Endothelial cell of umbilical vein (primary cell): ENCODE results near the gene BRI3. TPM values are rescaled to one million over a fixed set of nuclear protein-coding genes. Genes with fewer than 3 reads are reported as not detected.

Experiments used
- BruUV-seq: library from RNA; stranded (reverse); fragments of 400-500 nt; replicated peaks from 2 replicates; lab custom pipeline; 2021; lab: Mats Ljungman, UMichigan
- CTCF ChIA-PET: fragments of 300-600, 350-600 bp; sonication (Branson Sonifier 250); formaldehyde crosslinking; loops from one replicate; lab custom pipeline; 2021; ENCODE audit warnings: antibody characterized with exemption, inconsistent platforms; lab: Charles Lee
- POLR2A ChIA-PET: fragments of 300-600, 350-600 bp; sonication (Branson Sonifier 250); formaldehyde crosslinking; loops from one replicate; lab custom pipeline; 2021; ENCODE audit warnings: antibody characterized with exemption, inconsistent platforms; lab: Charles Lee
- DNase-seq: peaks from one replicate; pipeline ENCODE4 v3.0.0-alpha.2; 2011; ENCODE audit warnings: low read depth, low spot score
- FAIRE-seq: peaks from 2 replicates; lab custom pipeline; 2011; peaks lifted over from hg19 to GRCh38; lab: Jason Lieb, UNC
- H2AFZ ChIP-seq: 2 replicates; pipeline ENCODE4 v1.6.0; 2012; ENCODE audit warnings: low read depth, low read length, control low read depth, inconsistent platforms
- H3K27ac ChIP-seq: 2 replicates; pipeline ENCODE4 v1.5.1; 2011; ENCODE audit warnings: low read depth, mild to moderate bottlenecking, control low read depth, low read length, moderate library complexity; ENCODE audit not compliant: insufficient read depth
- H3K27me3 ChIP-seq, 2 experiments: 2 replicates each; pipeline versions ENCODE4 v1.6.0 to v1.6.1; 2011; ENCODE audit warnings: low read length in 2 of 2, mixed read lengths in 1 of 2; ENCODE audit not compliant: control insufficient read depth in 2 of 2, insufficient read depth in 2 of 2
- H3K36me3 ChIP-seq, 2 experiments: 2 replicates in 1 of 2; 3 replicates in 1 of 2; pipeline ENCODE4 v1.5.1; 2011; ENCODE audit warnings: low read length in 2 of 2, mild to moderate bottlenecking in 1 of 2, moderate library complexity in 1 of 2; ENCODE audit not compliant: control insufficient read depth in 2 of 2, insufficient read depth in 2 of 2; ENCODE audit errors: extremely low read depth in 1 of 2
- H3K4me1 ChIP-seq: 3 replicates; pipeline ENCODE4 v1.5.1; 2011; ENCODE audit warnings: mild to moderate bottlenecking, low read length; ENCODE audit not compliant: control insufficient read depth, insufficient read depth; ENCODE audit errors: extremely low read depth
- H3K4me2 ChIP-seq: 2 replicates; pipeline ENCODE4 v1.6.1; 2011; ENCODE audit warnings: low read length, control low read depth, mixed read lengths; ENCODE audit not compliant: insufficient read depth
- H3K4me3 ChIP-seq, 3 experiments: fragments of 200-600 bp in 1 of 3; sonication (generic), shearing (Covaris generic) in 1 of 3; replicated peaks in 1 of 3; 2 replicates each; pipeline ENCODE4 v1.5.1; 2011 to 2016; ENCODE audit warnings: control low read depth in 3 of 3, low read length in 3 of 3, mild to moderate bottlenecking in 2 of 3, inconsistent platforms in 1 of 3, low read depth in 1 of 3, moderate library complexity in 1 of 3; ENCODE audit not compliant: insufficient read depth in 1 of 3
- H3K79me2 ChIP-seq: 2 replicates; pipeline ENCODE4 v1.6.0; 2012; ENCODE audit warnings: low read length, inconsistent platforms; ENCODE audit not compliant: control insufficient read depth, insufficient read depth
- H3K9ac ChIP-seq: replicated peaks from 2 replicates; pipeline ENCODE3; 2011; ENCODE audit warnings: low read length, control low read depth; ENCODE audit not compliant: insufficient read depth; ENCODE audit errors: extremely low read depth
- H3K9me1 ChIP-seq: replicated peaks from 3 replicates; pipeline ENCODE4 v1.6.0; 2011; ENCODE audit warnings: mild to moderate bottlenecking, low read length; ENCODE audit not compliant: control insufficient read depth, insufficient read depth; ENCODE audit errors: extremely low read depth
- H3K9me3 ChIP-seq: replicated peaks from 2 replicates; pipeline ENCODE4 v1.5.1; 2012; ENCODE audit warnings: low read length, inconsistent platforms; ENCODE audit not compliant: control insufficient read depth, insufficient read depth
- H4K20me1 ChIP-seq: replicated peaks from 2 replicates; pipeline ENCODE3; 2011; ENCODE audit warnings: mild to moderate bottlenecking, low read length; ENCODE audit not compliant: control insufficient read depth, insufficient read depth; ENCODE audit errors: extremely low read depth
- EZH2 ChIP-seq: IDR thresholded peaks from 2 replicates; pipeline ENCODE4 v1.6.1; 2012; ENCODE audit warnings: borderline replicate concordance, low read depth, mild to moderate bottlenecking, moderate library complexity, low read length, inconsistent platforms; ENCODE audit not compliant: severe bottlenecking
- FOS ChIP-seq: IDR thresholded peaks from 2 replicates; pipeline ENCODE4 v1.6.1; 2011; ENCODE audit warnings: mild to moderate bottlenecking, low read length, moderate library complexity, borderline replicate concordance; ENCODE audit not compliant: insufficient read depth
- GATA2 ChIP-seq: IDR thresholded peaks from 2 replicates; pipeline ENCODE4 v1.7.0; 2011; ENCODE audit warnings: low read depth, mild to moderate bottlenecking, moderate library complexity, mixed read lengths, low read length; ENCODE audit not compliant: insufficient read length, insufficient read depth
- JUN ChIP-seq: IDR thresholded peaks from 2 replicates; pipeline ENCODE4 v1.6.1; 2011; ENCODE audit warnings: borderline replicate concordance, low read depth; ENCODE audit not compliant: insufficient read length, insufficient read depth
- MYC ChIP-seq: IDR thresholded peaks from one replicate; pipeline ENCODE4 v1.6.1; 2011; ENCODE audit warnings: mild to moderate bottlenecking, low read depth, low read length
- POLR2A ChIP-seq: IDR thresholded peaks from 2 replicates; pipeline ENCODE4 v1.6.1; 2012; ENCODE audit warnings: low read depth, mild to moderate bottlenecking, control low read depth, low read length
- POLR2AphosphoS5 ChIP-seq: IDR thresholded peaks from 2 replicates; pipeline ENCODE4 v1.6.1; 2012; ENCODE audit warnings: low read depth, mild to moderate bottlenecking, control low read depth, low read length, moderate library complexity; ENCODE audit not compliant: insufficient read depth
- dilution Hi-C: fragments of 300-500 bp; cut with MboI; formaldehyde crosslinking; loops from one replicate; pipeline ENCODE4 v1.15.0; 2019; ENCODE audit warnings: low sequenced_read_pairs; ENCODE audit not compliant: extremely low pct_ligation_motif_present
- intact Hi-C: fragments of 100-400 bp; cut with micrococcal nuclease; formaldehyde crosslinking; loops from one replicate; pipeline ENCODE4 v1.10.0; 2022
- polyA plus RNA-seq, 4 experiments: library from polyadenylated mRNA; depleted of rRNA in 3 of 4; stranded (reverse) in 3 of 4; unstranded in 1 of 4; fragments of >200 nt; gene quantifications; 2 replicates each; pipeline versions ENCODE4 v1.2.1 to v1.2.3, GENCODE V29; 2011 to 2012; ENCODE audit warnings: missing spikeins in 1 of 4
- total RNA-seq: library from RNA; stranded (reverse); gene quantifications from 2 replicates; pipeline ENCODE4 v1.2.3, GENCODE V29; 2021
- TF ChIP-seq, protein P1 (sequence below): IDR thresholded peaks from 2 replicates; pipeline ENCODE4 v1.6.1; 2011; ENCODE audit not compliant: insufficient read depth, insufficient read length
- TF ChIP-seq, protein P2 (sequence below), 2 donors: IDR thresholded peaks; 1 replicate in 1 of 2; 2 replicates in 1 of 2; pipeline ENCODE4 v1.5.1; 2011; ENCODE audit warnings: low read length in 2 of 2, mild to moderate bottlenecking in 2 of 2, moderate library complexity in 2 of 2, control low read depth in 1 of 2, inconsistent platforms in 1 of 2, low read depth in 1 of 2; ENCODE audit not compliant: insufficient read depth in 1 of 2; ENCODE audit errors: extremely low read depth in 1 of 2

Gene BRI3
- total and polyA plus RNA-seq, 2 donors (not counting 3 experiments of a cell fraction or from before 2014, with no cell fraction given): 214 to 317 TPM

- no peaks in the 10 kb centered on the region for H3K9me3 ChIP-seq
- ChIA-PET CTCF (interaction anchor here (2.2 kb wide), 1 partner anchor 94 kb away, joined by 8 read pairs; no protein-coding TSS in a partner anchor), POLR2A (no interaction called here)
- no peak overlapping the region for H2AFZ ChIP-seq
- DNase-seq (no peak), FAIRE-seq (no peak)
- H3K79me2 ChIP-seq: no peaks in the 10 kb centered on the region
- no TSS peak for BruUV-seq
- no peak overlapping the region for H3K9ac ChIP-seq
- intact Hi-C loops: loop anchor here (5.0 kb wide), 1 partner anchor 44 kb away; no protein-coding TSS in a partner anchor
- TF ChIP-seq FOS: no peak
- H4K20me1 ChIP-seq: no peaks in the 10 kb centered on the region
- H3K4me1 ChIP-seq: no peaks in the 10 kb centered on the region
- H3K27ac ChIP-seq: no peak overlapping the region
- no peaks in the 10 kb centered on the region for H3K36me3 ChIP-seq
- H3K4me2 ChIP-seq: no peak overlapping the region
- H3K27me3 ChIP-seq: no peaks in the 10 kb centered on the region
- H3K4me3 ChIP-seq: no peak overlapping the region
- no peaks in the 10 kb centered on the region for H3K9me1 ChIP-seq
- dilution Hi-C loops: no loop called here
These were observed 26.5 kb downstream of the BRI3 start for GRCh38 chr7:98307971-98308466.

- Histone ChIP-seq H3K27me3 (no peaks in the 10 kb centered on the region), H3K9me1 (no peaks in the 10 kb centered on the region), H3K79me2 (no peaks in the 10 kb centered on the region), H2AFZ (no peak overlapping the region), H3K4me1 (no peaks in the 10 kb centered on the region), H3K36me3 (no peaks in the 10 kb centered on the region), H3K9me3 (no peaks in the 10 kb centered on the region), H3K4me3 (no peak overlapping the region), H3K27ac (no peak overlapping the region), H4K20me1 (no peaks in the 10 kb centered on the region), H3K4me2 (no peak overlapping the region), H3K9ac (no peak overlapping the region)
- CTCF ChIA-PET: no interaction called here
- TF ChIP-seq GATA2 (no peak), POLR2AphosphoS5 (no peak), JUN (no peak), MYC (no peak), EZH2 (no peak), POLR2A (no peak), FOS (no peak)
- TF ChIP-seq, protein P1, sequence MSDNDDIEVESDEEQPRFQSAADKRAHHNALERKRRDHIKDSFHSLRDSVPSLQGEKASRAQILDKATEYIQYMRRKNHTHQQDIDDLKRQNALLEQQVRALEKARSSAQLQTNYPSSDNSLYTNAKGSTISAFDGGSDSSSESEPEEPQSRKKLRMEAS: no peak
- TF ChIP-seq, protein P2, sequence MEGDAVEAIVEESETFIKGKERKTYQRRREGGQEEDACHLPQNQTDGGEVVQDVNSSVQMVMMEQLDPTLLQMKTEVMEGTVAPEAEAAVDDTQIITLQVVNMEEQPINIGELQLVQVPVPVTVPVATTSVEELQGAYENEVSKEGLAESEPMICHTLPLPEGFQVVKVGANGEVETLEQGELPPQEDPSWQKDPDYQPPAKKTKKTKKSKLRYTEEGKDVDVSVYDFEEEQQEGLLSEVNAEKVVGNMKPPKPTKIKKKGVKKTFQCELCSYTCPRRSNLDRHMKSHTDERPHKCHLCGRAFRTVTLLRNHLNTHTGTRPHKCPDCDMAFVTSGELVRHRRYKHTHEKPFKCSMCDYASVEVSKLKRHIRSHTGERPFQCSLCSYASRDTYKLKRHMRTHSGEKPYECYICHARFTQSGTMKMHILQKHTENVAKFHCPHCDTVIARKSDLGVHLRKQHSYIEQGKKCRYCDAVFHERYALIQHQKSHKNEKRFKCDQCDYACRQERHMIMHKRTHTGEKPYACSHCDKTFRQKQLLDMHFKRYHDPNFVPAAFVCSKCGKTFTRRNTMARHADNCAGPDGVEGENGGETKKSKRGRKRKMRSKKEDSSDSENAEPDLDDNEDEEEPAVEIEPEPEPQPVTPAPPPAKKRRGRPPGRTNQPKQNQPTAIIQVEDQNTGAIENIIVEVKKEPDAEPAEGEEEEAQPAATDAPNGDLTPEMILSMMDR (IDR thresholded peaks at IDR 0.05; ENCODE audit: extremely low read depth in 1 of 2, insufficient read depth in 1 of 2, low read depth in 1 of 2, low read length in 2 of 2): no peak
- POLR2A ChIA-PET: no interaction called here
- DNase-seq: no peak
- dilution Hi-C loops: no loop called here
- no peak for FAIRE-seq
- no TSS peak for BruUV-seq
- intact Hi-C loops: loop anchor here (5.0 kb wide), 1 partner anchor 43 kb away; no protein-coding TSS in a partner anchor
These were observed 28.1 kb downstream of the BRI3 start for GRCh38 chr7:98309566-98309965.
